Measurements from ENCODE around the gene PICALM.
A peak's percentile ranks its signal among the peaks of the same experiment; 100 is the strongest.

Gene PICALM

DNA sequence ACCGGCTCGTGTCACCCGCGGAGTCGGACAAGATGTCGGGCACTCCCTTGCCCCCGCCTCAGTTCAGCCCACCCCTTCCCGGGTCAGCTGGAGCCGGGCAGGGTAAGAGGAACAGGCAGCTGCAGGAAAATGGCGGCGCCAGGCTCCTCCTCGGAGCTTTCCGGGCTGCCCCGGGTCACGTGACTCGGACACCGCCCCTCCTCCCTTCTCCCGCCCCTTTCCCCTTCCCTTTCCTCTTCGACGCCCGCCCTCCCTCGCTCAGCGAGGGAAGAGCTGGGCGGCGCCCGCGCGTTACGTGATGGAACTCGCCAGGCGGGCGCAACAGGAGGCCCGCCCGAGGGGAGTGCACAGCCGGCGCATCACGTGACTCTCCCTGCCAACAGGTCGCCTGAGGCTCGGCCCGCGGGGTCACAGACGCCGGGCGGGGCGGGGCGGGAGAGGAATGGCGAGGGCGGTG, at the start of gene PICALM:
TSS of gene PICALM (minus strand) at position 134 of the 457 bp plus-strand sequence. CDS start 304 bp downstream, outside the sequence.
- TF ChIP-seq, protein P1, sequence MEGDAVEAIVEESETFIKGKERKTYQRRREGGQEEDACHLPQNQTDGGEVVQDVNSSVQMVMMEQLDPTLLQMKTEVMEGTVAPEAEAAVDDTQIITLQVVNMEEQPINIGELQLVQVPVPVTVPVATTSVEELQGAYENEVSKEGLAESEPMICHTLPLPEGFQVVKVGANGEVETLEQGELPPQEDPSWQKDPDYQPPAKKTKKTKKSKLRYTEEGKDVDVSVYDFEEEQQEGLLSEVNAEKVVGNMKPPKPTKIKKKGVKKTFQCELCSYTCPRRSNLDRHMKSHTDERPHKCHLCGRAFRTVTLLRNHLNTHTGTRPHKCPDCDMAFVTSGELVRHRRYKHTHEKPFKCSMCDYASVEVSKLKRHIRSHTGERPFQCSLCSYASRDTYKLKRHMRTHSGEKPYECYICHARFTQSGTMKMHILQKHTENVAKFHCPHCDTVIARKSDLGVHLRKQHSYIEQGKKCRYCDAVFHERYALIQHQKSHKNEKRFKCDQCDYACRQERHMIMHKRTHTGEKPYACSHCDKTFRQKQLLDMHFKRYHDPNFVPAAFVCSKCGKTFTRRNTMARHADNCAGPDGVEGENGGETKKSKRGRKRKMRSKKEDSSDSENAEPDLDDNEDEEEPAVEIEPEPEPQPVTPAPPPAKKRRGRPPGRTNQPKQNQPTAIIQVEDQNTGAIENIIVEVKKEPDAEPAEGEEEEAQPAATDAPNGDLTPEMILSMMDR (IDR thresholded peaks at IDR 0.05; ENCODE audit: insufficient read depth, low read length, poor library complexity, severe bottlenecking) = no peak
- Histone ChIP-seq H3K36me3 (ENCODE audit: control insufficient read depth, insufficient read depth, low read length) (no peaks in the 10 kb centered on the region), H3K27me3 (replicated peaks; ENCODE audit: control insufficient read depth, insufficient read depth, low read length) (no peaks in the 10 kb centered on the region), H3K4me3 (replicated peaks; ENCODE audit: low read depth, low read length) (peak within 1 kb of the TSS; percentile 76)
- DNase-seq (ENCODE audit: extremely low read depth, insufficient read length) = peak; percentile 100

DNA sequence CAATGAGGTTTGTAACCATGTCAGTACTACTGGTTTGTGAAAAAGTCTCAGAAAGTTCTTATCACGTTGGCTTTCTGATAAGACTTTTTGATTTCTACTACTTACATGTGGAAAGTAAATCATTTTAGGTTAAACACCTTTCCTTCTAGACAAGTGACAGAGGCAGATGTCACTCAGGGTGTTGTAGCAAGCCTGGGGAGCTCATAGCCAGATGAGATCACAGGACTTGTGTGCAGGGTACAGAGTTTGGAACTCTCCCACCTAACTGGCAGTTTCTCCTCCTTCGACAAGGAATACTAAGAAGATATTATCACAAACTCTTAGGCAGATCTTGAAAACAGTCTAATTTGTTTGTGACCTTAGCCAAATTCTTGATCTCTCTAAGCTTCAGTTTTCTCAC, 49.4 kb upstream of the PICALM start:
- no peaks in the 10 kb centered on the region for H3K27me3 ChIP-seq (replicated peaks; ENCODE audit: control insufficient read depth, insufficient read depth, low read length)
- H3K4me3 ChIP-seq (replicated peaks; ENCODE audit: low read depth, low read length) = no peak overlapping the region
- TF ChIP-seq, protein P1 (IDR thresholded peaks at IDR 0.05; ENCODE audit: insufficient read depth, low read length, poor library complexity, severe bottlenecking) = no peak
- no peaks in the 10 kb centered on the region for H3K36me3 ChIP-seq (ENCODE audit: control insufficient read depth, insufficient read depth, low read length)
- no peak for DNase-seq (ENCODE audit: extremely low read depth, insufficient read length)

DNA sequence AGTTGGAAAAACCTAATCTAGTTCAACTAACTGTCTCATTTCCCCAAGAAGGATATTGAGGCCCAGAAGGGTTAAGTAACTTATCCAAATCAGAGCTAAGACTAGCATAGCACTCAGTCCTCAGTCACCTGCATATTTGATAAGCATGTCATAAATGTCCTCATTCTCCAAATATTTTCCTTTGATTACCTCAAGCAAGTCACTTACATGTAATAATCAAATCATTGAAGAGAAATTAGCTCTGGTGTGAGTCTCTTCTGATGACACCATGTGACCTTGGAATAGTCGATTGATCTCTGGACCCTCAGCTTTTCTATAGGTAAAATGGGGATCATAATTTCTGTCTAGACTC, 48.8 kb upstream of the PICALM start:
- H3K36me3 ChIP-seq (ENCODE audit: control insufficient read depth, insufficient read depth, low read length) = no peaks in the 10 kb centered on the region
- H3K4me3 ChIP-seq (replicated peaks; ENCODE audit: low read depth, low read length) = no peak overlapping the region
- DNase-seq (ENCODE audit: extremely low read depth, insufficient read length) = no peak
- TF ChIP-seq, protein P1 (IDR thresholded peaks at IDR 0.05; ENCODE audit: insufficient read depth, low read length, poor library complexity, severe bottlenecking) = no peak
- H3K27me3 ChIP-seq (replicated peaks; ENCODE audit: control insufficient read depth, insufficient read depth, low read length) = no peaks in the 10 kb centered on the region

GRCh38 chr11:86117001-86117711, 48.3 kb upstream of the PICALM start:
- H3K27me3 ChIP-seq (replicated peaks; ENCODE audit: control insufficient read depth, insufficient read depth, low read length) = no peaks in the 10 kb centered on the region
- TF ChIP-seq, protein P1 (IDR thresholded peaks at IDR 0.05; ENCODE audit: insufficient read depth, low read length, poor library complexity, severe bottlenecking) = no peak
- no peak overlapping the region for H3K4me3 ChIP-seq (replicated peaks; ENCODE audit: low read depth, low read length)
- DNase-seq (ENCODE audit: extremely low read depth, insufficient read length) = no peak
- H3K36me3 ChIP-seq (ENCODE audit: control insufficient read depth, insufficient read depth, low read length) = no peaks in the 10 kb centered on the region

- DNase-seq (ENCODE audit: extremely low read depth, insufficient read length) = no peak
Measured at GRCh38 chr11:86116386-86116726, 47.5 kb upstream of the PICALM start.

More at GRCh38 chr11:86116386-86116726, 47.5 kb upstream of the PICALM start:
- Histone ChIP-seq H3K36me3 (ENCODE audit: control insufficient read depth, insufficient read depth, low read length) (no peaks in the 10 kb centered on the region), H3K27me3 (replicated peaks; ENCODE audit: control insufficient read depth, insufficient read depth, low read length) (no peaks in the 10 kb centered on the region), H3K4me3 (replicated peaks; ENCODE audit: low read depth, low read length) (peak overlapping the region; percentile 39; the same call in 1 of the 2 replicates)
- TF ChIP-seq, protein P1 (IDR thresholded peaks at IDR 0.05; ENCODE audit: insufficient read depth, low read length, poor library complexity, severe bottlenecking) = no peak
